H1 (cell line): ENCODE data around the gene CYP1B1. TPM values are rescaled to one million over a fixed set of nuclear protein-coding genes. Genes with fewer than 3 reads are reported as not detected.

ENCODE experiments used
- CTCF ChIA-PET: fragments of 300-600 bp; sonication (Branson Sonifier 250); formaldehyde crosslinking; loops from one replicate; lab custom pipeline; 2021; ENCODE audit not compliant: partially characterized antibody; lab: Charles Lee
- POLR2A ChIA-PET: fragments of 300-600 bp; sonication (Branson Sonifier 250); formaldehyde crosslinking; loops from one replicate; lab custom pipeline; 2021; ENCODE audit warnings: inconsistent platforms; ENCODE audit not compliant: partially characterized antibody; lab: Charles Lee
- DNase-seq, 2 experiments: peaks; one replicate each; pipeline versions ENCODE4 v3.0.0 to v3.0.0-alpha.2; 2010 to 2022; ENCODE audit warnings: low spot score in 2 of 2, low read depth in 1 of 2, mixed read lengths in 1 of 2
- FAIRE-seq: peaks from 2 replicates; lab custom pipeline; 2011; peaks lifted over from hg19 to GRCh38; lab: Jason Lieb, UNC
- H2AFZ ChIP-seq: 2 replicates; pipeline ENCODE4 v1.8.1; 2012; ENCODE audit warnings: low read length, inconsistent platforms
- H2AK5ac ChIP-seq: 2 replicates; pipeline ENCODE4 v1.6.1; 2013; ENCODE audit warnings: low read depth, low read length
- H2BK120ac ChIP-seq: replicated peaks from 2 replicates; pipeline ENCODE3; 2013; ENCODE audit warnings: low read depth, low read length, inconsistent platforms
- H2BK12ac ChIP-seq: 2 replicates; pipeline ENCODE4 v1.6.1; 2013; ENCODE audit warnings: low read depth, low read length
- H2BK15ac ChIP-seq: 2 replicates; pipeline ENCODE4 v1.6.1; 2013; ENCODE audit warnings: low read length
- H2BK20ac ChIP-seq: 2 replicates; pipeline ENCODE4 v1.6.1; 2013; ENCODE audit warnings: low read length
- H2BK5ac ChIP-seq: 2 replicates; pipeline ENCODE4 v1.6.1; 2013; ENCODE audit warnings: low read depth, low read length
- H3K14ac ChIP-seq: 2 replicates; pipeline ENCODE4 v1.6.1; 2013; ENCODE audit warnings: inconsistent platforms; ENCODE audit not compliant: insufficient read length
- H3K18ac ChIP-seq: 2 replicates; pipeline ENCODE4 v1.6.1; 2013; ENCODE audit warnings: low read length; ENCODE audit errors: extremely low read depth
- H3K23ac ChIP-seq: 2 replicates; pipeline ENCODE4 v1.6.1; 2013; ENCODE audit warnings: inconsistent platforms; ENCODE audit not compliant: insufficient read length
- H3K23me2 ChIP-seq: 2 replicates; pipeline ENCODE4 v1.6.1; 2013; ENCODE audit warnings: low read depth, low read length
- H3K27ac ChIP-seq: 2 replicates; pipeline ENCODE4 v1.6.1; 2011; ENCODE audit warnings: low read depth, low read length, inconsistent platforms
- H3K27me3 ChIP-seq, 4 experiments: replicated peaks in 1 of 4; 1 replicate in 1 of 4; 2 replicates in 3 of 4; pipeline versions ENCODE4 v1.6.1 to v1.8.1; 2011 to 2013; ENCODE audit warnings: low read length in 3 of 4, mild to moderate bottlenecking in 3 of 4, inconsistent platforms in 2 of 4, mixed read lengths in 2 of 4, moderate library complexity in 1 of 4; ENCODE audit not compliant: control insufficient read depth in 3 of 4, insufficient read depth in 3 of 4; ENCODE audit errors: extremely low read depth in 1 of 4
- H3K36me3 ChIP-seq, 4 experiments: 2 replicates each; pipeline versions ENCODE4 v1.6.1 to v1.8.1; 2011 to 2013; ENCODE audit warnings: mild to moderate bottlenecking in 4 of 4, low read length in 3 of 4, moderate library complexity in 2 of 4, control low read depth in 1 of 4, inconsistent platforms in 1 of 4; ENCODE audit not compliant: insufficient read depth in 4 of 4, control insufficient read depth in 2 of 4
- H3K4ac ChIP-seq: replicated peaks from 2 replicates; pipeline ENCODE3; 2013; ENCODE audit warnings: low read length, low read depth, mixed read lengths, inconsistent platforms; ENCODE audit not compliant: insufficient read length
- H3K4me1 ChIP-seq, 4 experiments: replicated peaks in 1 of 4; 1 replicate in 1 of 4; 2 replicates in 3 of 4; pipeline versions ENCODE4 v1.6.1 to v1.8.1; 2011 to 2013; ENCODE audit warnings: low read length in 3 of 4, inconsistent platforms in 2 of 4, mixed read lengths in 1 of 4; ENCODE audit not compliant: insufficient read depth in 4 of 4, control insufficient read depth in 3 of 4
- H3K4me2 ChIP-seq, 2 experiments: 2 replicates each; pipeline versions ENCODE4 v1.6.1 to v1.8.1; 2011 to 2013; ENCODE audit warnings: low read depth in 2 of 2, low read length in 2 of 2, control low read depth in 1 of 2, inconsistent platforms in 1 of 2, mild to moderate bottlenecking in 1 of 2; ENCODE audit not compliant: insufficient read depth in 1 of 2
- H3K4me3 ChIP-seq, 4 experiments: fragments of 200-600, 300-600 bp in 1 of 4; sonication (generic), shearing (Covaris generic), sonication (Bioruptor Twin) in 1 of 4; 2 replicates each; pipeline versions ENCODE4 v1.5.1 to v1.8.1; 2011 to 2016; ENCODE audit warnings: low read length in 4 of 4, low read depth in 3 of 4, control low read depth in 2 of 4, inconsistent platforms in 2 of 4, mild to moderate bottlenecking in 2 of 4, mixed read lengths in 1 of 4, moderate library complexity in 1 of 4; ENCODE audit not compliant: insufficient read depth in 2 of 4; ENCODE audit errors: extremely low read depth in 1 of 4
- H3K56ac ChIP-seq: replicated peaks from 2 replicates; pipeline ENCODE3; 2013; ENCODE audit warnings: low read depth, mild to moderate bottlenecking, mixed read lengths, low read length, inconsistent platforms; ENCODE audit not compliant: insufficient read length
- H3K79me1 ChIP-seq: 2 replicates; pipeline ENCODE4 v1.6.1; 2013; ENCODE audit warnings: low read depth, low read length, control low read depth
- H3K79me2 ChIP-seq, 2 experiments: 2 replicates each; pipeline versions ENCODE4 v1.6.1 to v1.8.1; 2012 to 2013; ENCODE audit warnings: low read length in 2 of 2, mild to moderate bottlenecking in 2 of 2, inconsistent platforms in 1 of 2; ENCODE audit not compliant: insufficient read depth in 2 of 2, control insufficient read depth in 1 of 2
- H3K9ac ChIP-seq, 4 experiments: replicated peaks in 1 of 4; 1 replicate in 1 of 4; 2 replicates in 3 of 4; pipeline versions ENCODE4 v1.6.1 to v1.8.1; 2011 to 2013; ENCODE audit warnings: low read depth in 3 of 4, low read length in 3 of 4, control low read depth in 2 of 4, mild to moderate bottlenecking in 2 of 4, moderate library complexity in 2 of 4, inconsistent platforms in 1 of 4; ENCODE audit errors: extremely low read depth in 1 of 4
- H3K9me3 ChIP-seq, 2 experiments: 2 replicates each; pipeline versions ENCODE4 v1.6.1 to v1.8.1; 2012 to 2013; ENCODE audit warnings: mild to moderate bottlenecking in 2 of 2, moderate library complexity in 2 of 2, control low read depth in 1 of 2, inconsistent platforms in 1 of 2, low read depth in 1 of 2, low read length in 1 of 2, mixed read lengths in 1 of 2; ENCODE audit not compliant: insufficient read depth in 2 of 2
- H4K20me1 ChIP-seq, 2 experiments: replicated peaks in 1 of 2; 2 replicates each; pipeline versions ENCODE3 to v1.8.1; 2011 to 2013; ENCODE audit warnings: inconsistent platforms in 2 of 2, low read length in 2 of 2, mild to moderate bottlenecking in 1 of 2; ENCODE audit not compliant: insufficient read depth in 2 of 2, control insufficient read depth in 1 of 2
- H4K5ac ChIP-seq: 2 replicates; pipeline ENCODE4 v1.6.1; 2013; ENCODE audit warnings: low read length, low read depth, mixed read lengths, inconsistent platforms; ENCODE audit not compliant: insufficient read length
- H4K8ac ChIP-seq: 2 replicates; pipeline ENCODE4 v1.8.0; 2013; ENCODE audit warnings: mild to moderate bottlenecking, moderate library complexity, low read length, inconsistent platforms; ENCODE audit not compliant: insufficient read depth; ENCODE audit errors: extremely low read depth
- H4K91ac ChIP-seq: replicated peaks from 2 replicates; pipeline ENCODE3; 2013; ENCODE audit warnings: low read length, mixed read lengths, inconsistent platforms; ENCODE audit not compliant: insufficient read length
- EZH2 ChIP-seq: fragments of 200-600 bp; sonication (generic); IDR thresholded peaks from 2 replicates; pipeline ENCODE4 v1.7.1; 2012; ENCODE audit warnings: low read depth, mild to moderate bottlenecking, moderate library complexity, low read length, inconsistent platforms; ENCODE audit not compliant: severe bottlenecking
- JUN ChIP-seq: IDR thresholded peaks from 2 replicates; pipeline ENCODE4 v1.6.1; 2011; ENCODE audit warnings: low read depth, mild to moderate bottlenecking, improper control_type of control experiment, low read length
- WGBS, 2 experiments: shearing (Covaris generic) in 1 of 2; methylation state at CpG; one replicate each; pipeline versions ENCODE4 v1.1.6 to v1.1.7; 2013 to 2015; ENCODE audit warnings: low lambda C conversion rate in 2 of 2, mixed read lengths in 2 of 2, inconsistent platforms in 1 of 2, low coverage in 1 of 2, missing lambda C conversion rate in 1 of 2; ENCODE audit not compliant: insufficient replicate concordance in 2 of 2, insufficient coverage in 1 of 2, insufficient read length in 1 of 2; ENCODE audit errors: extremely low coverage in 1 of 2, missing lambda C conversion rate in 1 of 2; 5-methylcytosine and 5-hydroxymethylcytosine counted together
- polyA plus RNA-seq, 7 experiments: library from polyadenylated mRNA; depleted of rRNA in 3 of 7; stranded (reverse) in 5 of 7; unstranded in 2 of 7; fragments of >200 nt in 5 of 7; fragments of 200-250 nt in 2 of 7; gene quantifications; 1 replicate in 5 of 7; 2 replicates in 1 of 7; 4 replicates in 1 of 7; pipeline versions ENCODE4 v1.2.1 to v1.2.3, GENCODE V29; 2011 to 2013; ENCODE audit warnings: missing spikeins in 2 of 7, mixed read lengths in 2 of 7
- total RNA-seq: library from RNA; stranded (reverse); fragmentation: NEBNext Ultra II Directional; extraction: Animal tissue kit (Norgen Biotek cat#: 25700); gene quantifications from 2 replicates; pipeline ENCODE4 v1.2.1, GENCODE V29; 2021

The CYP1B1 gene
- total and polyA plus RNA-seq, 2 of the 8 experiments (the other 6 are each of a cell fraction or from before 2014, with no cell fraction given), result 1.3 to 5.7 TPM

GRCh38 chr2:38064801-38065501 is 11.0 kb downstream of the CYP1B1 start:
- no peak overlapping the region for H2BK20ac ChIP-seq
- H3K79me1 ChIP-seq, result no peaks in the 10 kb centered on the region
- DNase-seq (no peak), FAIRE-seq (no peak)
- H2AFZ ChIP-seq, result no peak overlapping the region
- no peak overlapping the region for H3K23ac ChIP-seq
- no peak overlapping the region for H2BK5ac ChIP-seq
- H3K9ac ChIP-seq, result no peak overlapping the region
- H3K4me2 ChIP-seq, result no peak overlapping the region
- no peak overlapping the region for H2BK120ac ChIP-seq
- H4K20me1 ChIP-seq, result no peaks in the 10 kb centered on the region
- H2BK12ac ChIP-seq, result no peak overlapping the region
- no peak overlapping the region for H3K4me3 ChIP-seq
- H2AK5ac ChIP-seq, result no peak overlapping the region
- H4K8ac ChIP-seq, result no peak overlapping the region
- no peak overlapping the region for H2BK15ac ChIP-seq
- H3K27ac ChIP-seq, result no peak overlapping the region
- H3K4ac ChIP-seq, result no peak overlapping the region
- no peaks in the 10 kb centered on the region; a peak in 1 of 7 replicates for H3K27me3 ChIP-seq
- no peaks in the 10 kb centered on the region for H3K23me2 ChIP-seq
- no peak overlapping the region for H3K18ac ChIP-seq
- H3K9me3 ChIP-seq, result no peaks in the 10 kb centered on the region
- 93% methylated on average over 5 of the region's 5 CpGs; no CpG with 5 or more reads in 1 of the 2 experiments for whole genome bisulfite sequencing, 2 experiments
- H3K56ac ChIP-seq, result no peak overlapping the region
- no peaks in the 10 kb centered on the region for H3K4me1 ChIP-seq
- no peak overlapping the region for H4K5ac ChIP-seq
- ChIA-PET CTCF (interaction anchor here (0.6 to 1.4 kb wide), 4 partner anchors 11 to 412 kb away, joined by 3 to 6 read pairs (median 4); partner anchors contain the start of gene CYP1B1), POLR2A (interaction anchor here (0.5 to 0.6 kb wide), 2 partner anchors 13 to 204 kb away, joined by 3 to 4 read pairs; no protein-coding TSS in a partner anchor)
- H3K14ac ChIP-seq, result no peak overlapping the region
- no peak overlapping the region for H4K91ac ChIP-seq
- no peaks in the 10 kb centered on the region for H3K36me3 ChIP-seq
- TF ChIP-seq JUN (no peak), EZH2 (no peak)
- no peaks in the 10 kb centered on the region for H3K79me2 ChIP-seq
